Upper lobe of left lung (tissue), 4 donors: Measurements from ENCODE around the gene TFF3.

Experiments
- CTCF ChIP-seq, 6 experiments: fragments of 450-650 bp in 4 of 6; fragments of 200-600 bp in 2 of 6; sonication (generic) in 2 of 6; IDR thresholded peaks; one replicate each; pipeline ENCODE4 v1.5.1; 2016 to 2019; ENCODE audit warnings: antibody characterized with exemption in 6 of 6
- EP300 ChIP-seq, 4 donors: sonication (generic); formaldehyde crosslinking; IDR thresholded peaks; one replicate each; pipeline ENCODE4 v1.5.1; 2017; ENCODE audit warnings: antibody characterized with exemption in 4 of 4, control low read depth in 2 of 4
- POLR2A ChIP-seq, 4 donors: fragments of 450-650 bp; IDR thresholded peaks; one replicate each; pipeline ENCODE4 v1.5.1; 2016 to 2017; ENCODE audit warnings: antibody characterized with exemption in 4 of 4, mild to moderate bottlenecking in 2 of 4
- POLR2AphosphoS5 ChIP-seq, 2 donors: sonication (generic); formaldehyde crosslinking; IDR thresholded peaks; one replicate each; pipeline ENCODE4 v1.5.1; 2017; ENCODE audit warnings: antibody characterized with exemption in 2 of 2

GRCh38 chr21:42363312-42363711 is 48.1 kb upstream of the TFF3 start:
- TF ChIP-seq CTCF (IDR thresholded peaks at IDR 0.05): no peak
- TF ChIP-seq EP300 (IDR thresholded peaks at IDR 0.05): no peak
- TF ChIP-seq POLR2A (IDR thresholded peaks at IDR 0.05): no peak
- TF ChIP-seq POLR2AphosphoS5 (IDR thresholded peaks at IDR 0.05): no peak
